Stomach (tissue), 9 donors: Measurements from ENCODE around the gene CEP72. TPM values are rescaled to one million over a fixed set of nuclear protein-coding genes. Genes with fewer than 3 reads are reported as not detected.

Source experiments
- DNase-seq, 2 donors: peaks; one replicate each; pipeline versions ENCODE4 v3.0.0 to v3.0.0-alpha.2; 2013 to 2019
- H3K27ac ChIP-seq, 5 donors: fragments of 200-600 bp in 4 of 5; sonication (generic) in 4 of 5; one replicate each; pipeline ENCODE4 v1.5.1; 2013 to 2019; ENCODE audit warnings: mild to moderate bottlenecking in 1 of 5, moderate library complexity in 1 of 5
- H3K27me3 ChIP-seq, 3 donors: fragments of 200-600 bp; sonication (generic); one replicate each; pipeline ENCODE4 v1.5.1; 2017 to 2019; ENCODE audit warnings: mixed run types in 1 of 3
- H3K36me3 ChIP-seq, 4 donors: fragments of 200-600 bp; sonication (generic); 1 replicate in 3 of 4; 2 replicates in 1 of 4; pipeline ENCODE4 v1.5.1; 2016 to 2019
- H3K4me1 ChIP-seq, 4 donors: fragments of 200-600 bp; sonication (generic); one replicate each; pipeline ENCODE4 v1.5.1; 2016 to 2019
- H3K4me3 ChIP-seq, 4 donors: fragments of 200-600 bp; sonication (generic) in 3 of 4; one replicate each; pipeline ENCODE4 v1.5.1; 2016 to 2019; ENCODE audit warnings: mild to moderate bottlenecking in 1 of 4
- H3K9me3 ChIP-seq, 4 donors: fragments of 200-600 bp; sonication (generic); one replicate each; pipeline ENCODE4 v1.5.1; 2016 to 2019
- CTCF ChIP-seq, 7 experiments: fragments of 450-650 bp in 4 of 7; fragments of 200-600 bp in 3 of 7; sonication (generic) in 3 of 7; IDR thresholded peaks; one replicate each; pipeline ENCODE4 v1.5.1; 2016 to 2019; ENCODE audit warnings: antibody characterized with exemption in 7 of 7, control low read depth in 2 of 7, mild to moderate bottlenecking in 1 of 7
- EP300 ChIP-seq: sonication (generic); formaldehyde crosslinking; IDR thresholded peaks from one replicate; pipeline ENCODE4 v1.6.1; 2017; ENCODE audit warnings: antibody characterized with exemption
- POLR2A ChIP-seq, 4 donors: fragments of 450-650 bp; IDR thresholded peaks; one replicate each; pipeline ENCODE4 v1.6.1; 2016; ENCODE audit warnings: antibody characterized with exemption in 4 of 4, control low read depth in 2 of 4, mild to moderate bottlenecking in 1 of 4, moderate library complexity in 1 of 4
- POLR2AphosphoS5 ChIP-seq, 3 donors: sonication (generic); formaldehyde crosslinking; IDR thresholded peaks; one replicate each; pipeline ENCODE4 v1.6.1; 2016; ENCODE audit warnings: antibody characterized with exemption in 3 of 3
- WGBS, 5 donors: extraction: QIAGEN DNeasy Blood & Tissue Kit in 3 of 5; methylation state at CpG; one replicate each; pipeline versions ENCODE4 v1.1.5 to v1.1.7; 2013 to 2018; 5-methylcytosine and 5-hydroxymethylcytosine counted together
- intact Hi-C: fragments of 100-400 bp; cut with DNase I; formaldehyde crosslinking; loops from one replicate; pipeline ENCODE4 v1.15.1; 2023; ENCODE audit warnings: low total_unique reads
- polyA plus RNA-seq, 3 donors: library from polyadenylated mRNA; stranded (reverse); fragments of 200-250 nt; gene quantifications; one replicate each; pipeline ENCODE4 v1.2.3, GENCODE V29; 2013
- total RNA-seq, 5 donors: library from RNA; depleted of rRNA; stranded (reverse); fragments of >200 nt; gene quantifications; one replicate each; pipeline versions ENCODE4 v1.1.0 to v1.2.3, GENCODE V29; 2014 to 2016
- donor health status: healthy with polysubstance abuse.
- donor health status: Bipolar disorder and iron deficiency.
- donor health status: healthy.

The CEP72 gene
- total and polyA plus RNA-seq, 8 donors, result 0.14 to 11.1 (median 2.1) TPM

GRCh38 chr5:617896-618295 lies 5.8 kb downstream of the CEP72 start:
- Histone ChIP-seq H3K27ac (no peak overlapping the region), H3K27me3 (no peaks in the 10 kb centered on the region), H3K36me3 (peaks cover 13 to 54% (median 40%) of the 10 kb centered on the region in 4 donors), H3K9me3 (no peaks in the 10 kb centered on the region), H3K4me3 (no peak overlapping the region), H3K4me1 (peaks cover 3 to 12% (median 3%) of the 10 kb centered on the region in 4 donors)
- intact Hi-C loops, result no loop called here
- WGBS, 5 donors, result 95 to 97% (median 96%) methylated on average over 12 of the region's 12 CpGs
- no peak for TF ChIP-seq POLR2A (IDR thresholded peaks at IDR 0.05)
- TF ChIP-seq CTCF (IDR thresholded peaks at IDR 0.05), result no peak
- TF ChIP-seq POLR2AphosphoS5 (IDR thresholded peaks at IDR 0.05), result no peak
- TF ChIP-seq EP300, result no peak
- no peak for DNase-seq

- Histone ChIP-seq H3K4me3 (no peak overlapping the region), H3K27ac (no peak overlapping the region), H3K36me3 (peaks cover 13 to 57% (median 45%) of the 10 kb centered on the region in 4 donors), H3K27me3 (no peaks in the 10 kb centered on the region), H3K9me3 (no peaks in the 10 kb centered on the region), H3K4me1 (peaks cover 0 to 6% (median 1%) of the 10 kb centered on the region in 4 donors)
- 90 to 98% (median 96%) methylated on average over 5 of the region's 5 CpGs for WGBS, 5 donors
- intact Hi-C loops, result no loop called here
- TF ChIP-seq POLR2AphosphoS5 (IDR thresholded peaks at IDR 0.05) (no peak), EP300 (no peak), CTCF (IDR thresholded peaks at IDR 0.05) (no peak), POLR2A (IDR thresholded peaks at IDR 0.05) (no peak)
- DNase-seq, result no peak
Measured at GRCh38 chr5:618450-618849, 6.3 kb downstream of the CEP72 start.

- Histone ChIP-seq H3K4me1 (peaks cover 0 to 2% (median 0%) of the 10 kb centered on the region in 4 donors), H3K27ac (no peak overlapping the region), H3K4me3 (no peak overlapping the region), H3K9me3 (no peaks in the 10 kb centered on the region), H3K36me3 (peaks cover 13 to 67% (median 55%) of the 10 kb centered on the region in 4 donors), H3K27me3 (no peaks in the 10 kb centered on the region)
- DNase-seq, result no peak
- TF ChIP-seq EP300 (no peak), CTCF (IDR thresholded peaks at IDR 0.05) (no peak), POLR2AphosphoS5 (IDR thresholded peaks at IDR 0.05) (no peak), POLR2A (IDR thresholded peaks at IDR 0.05) (no peak)
- WGBS, 5 donors, result 93 to 97% (median 95%) methylated on average over 9 to 16 of the region's 16 CpGs
- intact Hi-C loops, result no loop called here
Measured at GRCh38 chr5:619444-619843, 7.3 kb downstream of the CEP72 start.

GRCh38 chr5:620152-620551 lies 8.0 kb downstream of the CEP72 start:
- no peak for DNase-seq
- Histone ChIP-seq H3K36me3 (peaks cover 13 to 74% (median 62%) of the 10 kb centered on the region in 4 donors), H3K27ac (no peak overlapping the region), H3K4me3 (no peak overlapping the region), H3K9me3 (no peaks in the 10 kb centered on the region), H3K4me1 (no peaks in the 10 kb centered on the region), H3K27me3 (no peaks in the 10 kb centered on the region)
- intact Hi-C loops, result no loop called here
- no peak for TF ChIP-seq POLR2A (IDR thresholded peaks at IDR 0.05)
- no peak for TF ChIP-seq CTCF (IDR thresholded peaks at IDR 0.05)
- TF ChIP-seq EP300, result no peak
- TF ChIP-seq POLR2AphosphoS5 (IDR thresholded peaks at IDR 0.05), result no peak
- 93 to 98% (median 96%) methylated on average over 20 of the region's 20 CpGs for WGBS, 5 donors
